PC-9 (cell line): Measurements from ENCODE around the gene KCNT2.

Experiments
- CTCF ChIP-seq: fragments of 200-600 bp; sonication (generic); conservative IDR thresholded peaks from 2 replicates; pipeline ENCODE4 v1.6.1; 2017; ENCODE audit warnings: mixed run types, antibody characterized with exemption, mild to moderate bottlenecking, moderate library complexity
- EZH2 ChIP-seq: fragments of 200-600 bp; sonication (generic); IDR thresholded peaks from 2 replicates; pipeline ENCODE4 v1.8.0; 2017; ENCODE audit warnings: antibody characterized with exemption, low read depth

- no peak for TF ChIP-seq CTCF
- TF ChIP-seq EZH2 = no peak
Measured at GRCh38 chr1:196550731-196551130, 57.5 kb downstream of the KCNT2 start.
